Spleen (tissue), 11 donors: ENCODE measurements around the gene VSIG10L2. TPM values are rescaled to one million over a fixed set of nuclear protein-coding genes. Genes with fewer than 3 reads are reported as not detected.
"Not testable (repeated sequence)": the region's sequence is repeated elsewhere in the genome, so short reads cannot be mapped to it uniquely, and the experiment has no call there.

Experiments used
- DNase-seq: peaks from one replicate; pipeline ENCODE4 v3.0.0-alpha.2; 2020
- H3K27ac ChIP-seq, 8 donors: fragments of 200-600 bp; sonication (generic) in 7 of 8; 1 replicate in 4 of 8; 2 replicates in 4 of 8; pipeline versions ENCODE4 v1.5.0 to v1.8.0; 2016 to 2021; ENCODE audit warnings: inconsistent platforms in 4 of 8, mild to moderate bottlenecking in 4 of 8, moderate library complexity in 1 of 8
- H3K27me3 ChIP-seq, 7 donors: fragments of 200-600 bp; sonication (generic) in 6 of 7; replicated peaks in 1 of 7; 1 replicate in 4 of 7; 2 replicates in 3 of 7; pipeline versions ENCODE4 v1.5.0 to v1.8.0; 2016 to 2021; ENCODE audit warnings: inconsistent platforms in 3 of 7, mild to moderate bottlenecking in 1 of 7
- H3K36me3 ChIP-seq, 6 donors: fragments of 200-600 bp; sonication (generic) in 5 of 6; 1 replicate in 4 of 6; 2 replicates in 2 of 6; pipeline versions ENCODE4 v1.5.0 to v1.8.0; 2016 to 2021; ENCODE audit warnings: inconsistent platforms in 2 of 6
- H3K4me1 ChIP-seq, 6 donors: fragments of 200-600 bp; sonication (generic) in 5 of 6; 1 replicate in 3 of 6; 2 replicates in 3 of 6; pipeline versions ENCODE4 v1.5.0 to v1.8.0; 2016 to 2021; ENCODE audit warnings: inconsistent platforms in 3 of 6
- H3K4me3 ChIP-seq, 8 donors: fragments of 200-600 bp; sonication (generic) in 7 of 8; 1 replicate in 4 of 8; 2 replicates in 4 of 8; pipeline versions ENCODE4 v1.5.0 to v1.8.0; 2016 to 2021; ENCODE audit warnings: inconsistent platforms in 4 of 8, mild to moderate bottlenecking in 4 of 8, moderate library complexity in 2 of 8
- H3K9me3 ChIP-seq, 8 donors: fragments of 200-600 bp; sonication (generic) in 7 of 8; 1 replicate in 4 of 8; 2 replicates in 4 of 8; pipeline versions ENCODE4 v1.5.0 to v1.8.0; 2016 to 2021; ENCODE audit warnings: inconsistent platforms in 4 of 8
- CTCF ChIP-seq, 11 experiments: fragments of 200-600 bp in 7 of 11; fragments of 450-650 bp in 4 of 11; sonication (generic) in 4 of 11; IDR thresholded peaks in 8 of 11; conservative IDR thresholded peaks in 3 of 11; 1 replicate in 7 of 11; 2 replicates in 4 of 11; pipeline versions ENCODE4 v1.4.0 to v1.8.0; 2016 to 2021; ENCODE audit warnings: antibody characterized with exemption in 11 of 11, inconsistent platforms in 4 of 11, mild to moderate bottlenecking in 1 of 11
- POLR2A ChIP-seq, 3 donors: fragments of 450-650 bp; IDR thresholded peaks; one replicate each; pipeline ENCODE4 v1.5.1; 2017; ENCODE audit warnings: antibody characterized with exemption in 3 of 3, mild to moderate bottlenecking in 1 of 3
- POLR2AphosphoS5 ChIP-seq, 3 donors: sonication (generic); formaldehyde crosslinking; IDR thresholded peaks; one replicate each; pipeline ENCODE4 v1.5.1; 2017; ENCODE audit warnings: antibody characterized with exemption in 3 of 3
- WGBS, 5 donors: extraction: QIAGEN DNeasy Blood & Tissue Kit in 3 of 5; methylation state at CpG; one replicate each; pipeline versions ENCODE4 v1.1.5 to v1.1.7; 2013 to 2018; 5-methylcytosine and 5-hydroxymethylcytosine counted together
- intact Hi-C: fragments of 100-400 bp; cut with DNase I; formaldehyde crosslinking; loops from one replicate; pipeline ENCODE4 v1.15.0; 2023; ENCODE audit warnings: low total_unique reads
- polyA plus RNA-seq, 3 donors: library from polyadenylated mRNA; stranded (reverse); fragments of 200-250 nt; gene quantifications; one replicate each; pipeline ENCODE4 v1.2.1, GENCODE V29; 2013
- total RNA-seq, 7 donors: library from RNA; depleted of rRNA in 3 of 7; stranded (reverse); fragments of >200 nt in 3 of 7; fragmentation: NEBNext Ultra II Directional in 4 of 7; extraction: Animal tissue kit (Norgen Biotek cat#: 25700) in 4 of 7; gene quantifications; one replicate each; pipeline versions ENCODE4 v1.1.0 to v1.2.1, GENCODE V29; 2016 to 2021
- donor health status: healthy with polysubstance abuse.
- donor health status: DM: no; HTN: no; CAD: no; lungs with moderate emphysema.
- donor health status: DM: no; HTN: no; CAD: no.
- donor health status: Bipolar disorder and iron deficiency.
- donor health status: healthy.
- donor health status: DM: no; HTN: no; CAD: no.
- donor health status: DM: yes; HTN: yes; CAD: no.

The VSIG10L2 gene
- total and polyA plus RNA-seq, 10 donors, result 1.2 to 7.1 (median 3.1) TPM; not detected in 1

- intact Hi-C loops, result no loop called here
- H3K4me1 ChIP-seq, result peaks cover 5 to 43% (median 30%) of the 10 kb centered on the region in 6 donors
- peak within 1 kb of the TSS; percentile 63 to 88 (median 82) for H3K27ac ChIP-seq
- WGBS, 5 donors, result 2 to 4% (median 4%) methylated on average over 31 of the region's 31 CpGs
- TF ChIP-seq POLR2AphosphoS5 (IDR thresholded peaks at IDR 0.05) (peak; percentile 83 to 96 (median 91)), CTCF (IDR thresholded peaks at IDR 0.05 in 8 of 11, conservative IDR thresholded peaks at IDR 0.05 in 3 of 11) (no peak), POLR2A (IDR thresholded peaks at IDR 0.05) (peak in 1 of 3 donors; percentile 4)
- peak; percentile 96 for DNase-seq
- peaks cover 0 to 25% (median 14%) of the 10 kb centered on the region in 6 donors for H3K36me3 ChIP-seq
- H3K27me3 ChIP-seq, result peaks cover 0 to 40% (median 19%) of the 10 kb centered on the region in 7 donors
- H3K4me3 ChIP-seq, result peak within 1 kb of the TSS; percentile 55 to 77 (median 66)
- H3K9me3 ChIP-seq, result no peaks in the 10 kb centered on the region
These were observed 42.7 kb upstream of the VSIG10L2 start, which contains the start of gene PUS3 for GRCh38 chr11:125902927-125903710. PUS3 (minus strand) TSS chr11:125903206; CDS start chr11:125896284, 6,922 bp downstream.

- DNase-seq, result peak; percentile 85
- Histone ChIP-seq H3K4me3 (peak within 1 kb of the TSS; percentile 55 to 77 (median 66)), H3K27me3 (peaks cover 0 to 43% (median 19%) of the 10 kb centered on the region in 7 donors), H3K27ac (no peak within 1 kb of the TSS), H3K4me1 (peaks cover 5 to 41% (median 30%) of the 10 kb centered on the region in 6 donors), H3K36me3 (peaks cover 0 to 16% (median 13%) of the 10 kb centered on the region in 6 donors), H3K9me3 (no peaks in the 10 kb centered on the region)
- intact Hi-C loops, result no loop called here
- TF ChIP-seq POLR2A (IDR thresholded peaks at IDR 0.05), result no peak
- peak in 2 of 3 donors; percentile 15 to 40 for TF ChIP-seq POLR2AphosphoS5 (IDR thresholded peaks at IDR 0.05)
- 5 to 10% (median 7%) methylated on average over 54 to 81 of the region's 81 CpGs for WGBS, 5 donors
These were observed 41.9 kb upstream of the VSIG10L2 start, which contains the start of gene DDX25 for GRCh38 chr11:125903711-125904659. DDX25 (plus strand) TSS chr11:125904508; CDS start chr11:125904518, 10 bp downstream.

GRCh38 chr11:125904678-125905077, 41.2 kb upstream of the VSIG10L2 start:
- Histone ChIP-seq H3K36me3 (peaks cover 0 to 9% (median 7%) of the 10 kb centered on the region in 6 donors), H3K27me3 (peaks cover 0 to 49% (median 19%) of the 10 kb centered on the region in 7 donors), H3K4me1 (peaks cover 5 to 38% (median 30%) of the 10 kb centered on the region in 6 donors), H3K27ac (no peak overlapping the region), H3K4me3 (peak overlapping the region in 5 of 8 donors; percentile 36 to 77 (median 65)), H3K9me3 (no peaks in the 10 kb centered on the region)
- intact Hi-C loops, result no loop called here
- no peak for DNase-seq
- TF ChIP-seq POLR2A (IDR thresholded peaks at IDR 0.05) (no peak), POLR2AphosphoS5 (IDR thresholded peaks at IDR 0.05) (no peak), CTCF (IDR thresholded peaks at IDR 0.05 in 8 of 11, conservative IDR thresholded peaks at IDR 0.05 in 3 of 11) (no peak)
- WGBS, 5 donors, result 49 to 64% (median 59%) methylated on average over 11 of the region's 11 CpGs

GRCh38 chr11:125910226-125910849, 35.5 kb upstream of the VSIG10L2 start:
- Histone ChIP-seq H3K4me1 (no peaks in the 10 kb centered on the region), H3K9me3 (no peaks in the 10 kb centered on the region), H3K4me3 (no peak overlapping the region), H3K27ac (no peak overlapping the region), H3K36me3 (no peaks in the 10 kb centered on the region), H3K27me3 (peaks cover 0 to 53% (median 5%) of the 10 kb centered on the region in 7 donors)
- DNase-seq, result no peak
- 72 to 86% (median 78%) methylated on average over 8 of the region's 8 CpGs for WGBS, 5 donors
- TF ChIP-seq CTCF (IDR thresholded peaks at IDR 0.05 in 8 of 11, conservative IDR thresholded peaks at IDR 0.05 in 3 of 11), result no peak
- no peak for TF ChIP-seq POLR2A (IDR thresholded peaks at IDR 0.05)
- TF ChIP-seq POLR2AphosphoS5 (IDR thresholded peaks at IDR 0.05), result no peak
- intact Hi-C loops, result no loop called here

- H3K27ac ChIP-seq, H3K9me3 ChIP-seq, H3K4me3 ChIP-seq, H3K36me3 ChIP-seq, DNase-seq, intact Hi-C loops, H3K4me1 ChIP-seq: not testable (repeated sequence)
- 62 to 88% (median 80%) methylated on average over 3 of the region's 3 CpGs for WGBS, 5 donors
- H3K27me3 ChIP-seq, result peaks cover 0 to 53% (median 0%) of the 10 kb centered on the region in 7 donors
These were observed 31.2 kb upstream of the VSIG10L2 start for GRCh38 chr11:125914601-125915000.
